ENCODE data around the gene WASL. TPM values are rescaled to one million over a fixed set of nuclear protein-coding genes. Genes with fewer than 3 reads are reported as not detected.

Gene WASL
- total RNA-seq, 1 donor from 2014 or later = 20.4 TPM

- peak; percentile 86 for DNase-seq (ENCODE audit: low read depth)
- no peak overlapping the region for H3K4me3 ChIP-seq (ENCODE audit: low read depth, low read length)
- no peak for TF ChIP-seq CTCF (conservative IDR thresholded peaks at IDR 0.05; ENCODE audit: low read depth, low read length)
Measured at GRCh38 chr7:123770378-123770777, 21.6 kb upstream of the WASL start.

DNA sequence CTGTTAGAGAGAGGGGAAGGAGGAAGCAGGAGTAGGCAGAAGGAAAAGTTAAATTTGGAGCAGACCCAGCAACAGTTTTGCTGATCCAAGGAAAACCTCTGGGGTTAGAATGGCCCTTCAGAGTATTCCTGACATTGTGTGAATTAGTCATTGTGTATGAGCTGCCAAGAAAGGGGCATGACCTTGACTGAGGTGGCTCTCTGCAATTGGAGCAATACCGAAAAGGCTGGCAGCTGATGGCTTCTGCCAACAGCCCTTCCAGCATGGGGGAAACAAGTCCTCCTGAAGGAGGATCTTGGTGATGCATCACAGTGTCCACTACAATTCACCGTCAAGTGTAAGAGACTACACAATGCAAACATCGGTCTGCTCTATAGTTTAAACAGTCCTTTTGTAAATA lies 20.6 kb upstream of the WASL start:
- no peak overlapping the region for H3K4me3 ChIP-seq (ENCODE audit: low read depth, low read length)
- peak; percentile 85 for DNase-seq (ENCODE audit: low read depth)
- TF ChIP-seq CTCF (conservative IDR thresholded peaks at IDR 0.05; ENCODE audit: low read depth, low read length) = no peak

GRCh38 chr7:123768493-123768892 lies 19.7 kb upstream of the WASL start:
- no peak for TF ChIP-seq CTCF (conservative IDR thresholded peaks at IDR 0.05; ENCODE audit: low read depth, low read length)
- no peak for DNase-seq (ENCODE audit: low read depth)
- H3K4me3 ChIP-seq (ENCODE audit: low read depth, low read length) = no peak overlapping the region

GRCh38 chr7:123763191-123763661 lies 14.4 kb upstream of the WASL start:
- TF ChIP-seq CTCF (conservative IDR thresholded peaks at IDR 0.05; ENCODE audit: low read depth, low read length) = no peak
- no peak for DNase-seq (ENCODE audit: low read depth)
- no peak overlapping the region for H3K4me3 ChIP-seq (ENCODE audit: low read depth, low read length)

- no peak for DNase-seq (ENCODE audit: low read depth)
- H3K4me3 ChIP-seq (ENCODE audit: low read depth, low read length) = no peak overlapping the region
- no peak for TF ChIP-seq CTCF (conservative IDR thresholded peaks at IDR 0.05; ENCODE audit: low read depth, low read length)
Measured at GRCh38 chr7:123761729-123762128, 12.9 kb upstream of the WASL start.

DNA sequence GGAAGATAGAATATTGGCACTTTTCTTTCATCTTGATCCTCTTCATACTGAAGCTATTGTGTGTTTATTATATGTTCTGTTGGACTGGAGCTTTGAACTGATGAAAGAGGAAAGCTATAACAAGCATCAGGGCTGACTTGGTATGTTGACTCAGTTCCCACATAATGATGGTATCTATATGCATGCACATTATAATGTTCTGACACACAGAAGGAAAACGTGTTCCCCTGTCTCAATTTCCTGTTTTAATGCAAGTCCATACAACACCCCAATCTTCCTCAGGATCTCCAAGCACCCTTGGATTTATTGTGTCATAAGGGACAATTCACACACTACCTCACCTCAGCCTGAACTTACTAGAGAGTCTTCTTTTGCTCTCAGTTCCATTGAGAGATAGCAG lies 8.3 kb upstream of the WASL start:
- no peak for DNase-seq (ENCODE audit: low read depth)
- TF ChIP-seq CTCF (conservative IDR thresholded peaks at IDR 0.05; ENCODE audit: low read depth, low read length) = no peak
- H3K4me3 ChIP-seq (ENCODE audit: low read depth, low read length) = no peak overlapping the region

GRCh38 chr7:123755338-123755737 lies 6.5 kb upstream of the WASL start:
- no peak overlapping the region for H3K4me3 ChIP-seq (ENCODE audit: low read depth, low read length)
- TF ChIP-seq CTCF (conservative IDR thresholded peaks at IDR 0.05; ENCODE audit: low read depth, low read length) = no peak
- no peak for DNase-seq (ENCODE audit: low read depth)
